Upper lobe of left lung (tissue), 6 donors: ENCODE results near the gene PDSS1. TPM values are rescaled to one million over a fixed set of nuclear protein-coding genes. Genes with fewer than 3 reads are reported as not detected.
"Not testable (repeated sequence)": the region's sequence is repeated elsewhere in the genome, so short reads cannot be mapped to it uniquely, and the experiment has no call there.

ENCODE experiments used
- ATAC-seq, 2 donors: fragments of 200-7000 bp; cut with Tn5 transposase; one replicate each; pipeline ENCODE4 v1.9.1; 2022; ENCODE audit warnings: mild to moderate bottlenecking in 2 of 2, moderate library complexity in 2 of 2; ENCODE audit not compliant: low FRiP score in 2 of 2
- DNase-seq, 2 donors: peaks; one replicate each; pipeline ENCODE4 v3.0.0-alpha.2; 2019 to 2020
- H3K27ac ChIP-seq, 4 donors: fragments of 200-600 bp; sonication (generic); one replicate each; pipeline ENCODE4 v1.5.1; 2016 to 2019
- H3K27me3 ChIP-seq, 4 donors: fragments of 200-600 bp; sonication (generic); one replicate each; pipeline ENCODE4 v1.5.1; 2017 to 2019
- H3K36me3 ChIP-seq, 4 donors: fragments of 200-600 bp; sonication (generic); one replicate each; pipeline ENCODE4 v1.5.1; 2016 to 2019
- H3K4me1 ChIP-seq, 4 donors: fragments of 200-600 bp; sonication (generic); one replicate each; pipeline ENCODE4 v1.5.1; 2018 to 2019
- H3K4me3 ChIP-seq, 4 donors: fragments of 200-600 bp; sonication (generic); one replicate each; pipeline ENCODE4 v1.5.1; 2017 to 2019; ENCODE audit warnings: mild to moderate bottlenecking in 2 of 4, moderate library complexity in 1 of 4
- H3K9me3 ChIP-seq, 4 donors: fragments of 200-600 bp; sonication (generic); one replicate each; pipeline ENCODE4 v1.5.1; 2018 to 2019
- CTCF ChIP-seq, 6 experiments: fragments of 450-650 bp in 4 of 6; fragments of 200-600 bp in 2 of 6; sonication (generic) in 2 of 6; IDR thresholded peaks; one replicate each; pipeline ENCODE4 v1.5.1; 2016 to 2019; ENCODE audit warnings: antibody characterized with exemption in 6 of 6
- EP300 ChIP-seq, 4 donors: sonication (generic); formaldehyde crosslinking; IDR thresholded peaks; one replicate each; pipeline ENCODE4 v1.5.1; 2017; ENCODE audit warnings: antibody characterized with exemption in 4 of 4, control low read depth in 2 of 4
- POLR2A ChIP-seq, 4 donors: fragments of 450-650 bp; IDR thresholded peaks; one replicate each; pipeline ENCODE4 v1.5.1; 2016 to 2017; ENCODE audit warnings: antibody characterized with exemption in 4 of 4, mild to moderate bottlenecking in 2 of 4
- POLR2AphosphoS5 ChIP-seq, 2 donors: sonication (generic); formaldehyde crosslinking; IDR thresholded peaks; one replicate each; pipeline ENCODE4 v1.5.1; 2017; ENCODE audit warnings: antibody characterized with exemption in 2 of 2
- WGBS, 2 donors: methylation state at CpG; one replicate each; pipeline ENCODE4 v1.1.5; 2017 to 2018; 5-methylcytosine and 5-hydroxymethylcytosine counted together
- total RNA-seq, 6 donors: library from RNA; depleted of rRNA in 4 of 6; stranded (reverse); fragments of >200 nt in 4 of 6; gene quantifications; one replicate each; pipeline versions ENCODE4 v1.1.0 to v1.2.1, GENCODE V29; 2016 to 2021
- donor health status: DM: no; HTN: no; CAD: no; lungs with moderate emphysema.
- donor health status: DM: no; HTN: yes; CAD: no; lungs with severe emphysema.

PDSS1 gene
- total RNA-seq, 6 donors from 2014 or later = 2.3 to 9.4 (median 5.6) TPM

GRCh38 chr10:26662864-26663263 is 34.6 kb upstream of the PDSS1 start:
- TF ChIP-seq POLR2AphosphoS5 (IDR thresholded peaks at IDR 0.05) (no peak), EP300 (IDR thresholded peaks at IDR 0.05) (no peak), POLR2A (IDR thresholded peaks at IDR 0.05) (no peak), CTCF (IDR thresholded peaks at IDR 0.05) (no peak)
- ATAC-seq = no peak
- no peak overlapping the region for H3K4me3 ChIP-seq
- H3K27me3 ChIP-seq = no peaks in the 10 kb centered on the region
- WGBS, 2 donors = 82 to 85% methylated on average over 2 of the region's 2 CpGs
- no peaks in the 10 kb centered on the region for H3K36me3 ChIP-seq
- no peaks in the 10 kb centered on the region for H3K4me1 ChIP-seq
- H3K9me3 ChIP-seq = no peaks in the 10 kb centered on the region
- no peak overlapping the region for H3K27ac ChIP-seq
- DNase-seq = no peak

- Histone ChIP-seq H3K36me3 (no peaks in the 10 kb centered on the region), H3K27me3 (no peaks in the 10 kb centered on the region), H3K4me3 (no peak overlapping the region), H3K9me3 (no peaks in the 10 kb centered on the region), H3K27ac (no peak overlapping the region), H3K4me1 (no peaks in the 10 kb centered on the region)
- TF ChIP-seq POLR2A (IDR thresholded peaks at IDR 0.05) (no peak), POLR2AphosphoS5 (IDR thresholded peaks at IDR 0.05) (no peak), CTCF (IDR thresholded peaks at IDR 0.05) (no peak), EP300 (IDR thresholded peaks at IDR 0.05) (no peak)
- no peak for ATAC-seq
- DNase-seq = no peak
- WGBS, 2 donors = 71 to 82% methylated on average over 7 of the region's 7 CpGs
Measured at GRCh38 chr10:26665080-26666048, 32.1 kb upstream of the PDSS1 start.

- Histone ChIP-seq H3K4me3 (no peak overlapping the region), H3K27ac (no peak overlapping the region), H3K4me1 (no peaks in the 10 kb centered on the region), H3K9me3 (no peaks in the 10 kb centered on the region), H3K36me3 (no peaks in the 10 kb centered on the region), H3K27me3 (no peaks in the 10 kb centered on the region)
- WGBS, 2 donors = 81 to 87% methylated on average over 1 of the region's 1 CpG
- TF ChIP-seq POLR2A (IDR thresholded peaks at IDR 0.05) = no peak
- TF ChIP-seq CTCF (IDR thresholded peaks at IDR 0.05) = no peak
- TF ChIP-seq POLR2AphosphoS5 (IDR thresholded peaks at IDR 0.05) = no peak
- no peak for TF ChIP-seq EP300 (IDR thresholded peaks at IDR 0.05)
- ATAC-seq = no peak
- DNase-seq = no peak
Measured at GRCh38 chr10:26675873-26676257, 21.6 kb upstream of the PDSS1 start.

- TF ChIP-seq EP300 (IDR thresholded peaks at IDR 0.05) (no peak), POLR2A (IDR thresholded peaks at IDR 0.05) (no peak), POLR2AphosphoS5 (IDR thresholded peaks at IDR 0.05) (no peak), CTCF (IDR thresholded peaks at IDR 0.05) (no peak)
- no peaks in the 10 kb centered on the region for H3K27me3 ChIP-seq
- H3K4me1 ChIP-seq = no peaks in the 10 kb centered on the region
- no peak overlapping the region for H3K4me3 ChIP-seq
- no peaks in the 10 kb centered on the region for H3K9me3 ChIP-seq
- no peaks in the 10 kb centered on the region for H3K36me3 ChIP-seq
- ATAC-seq = no peak
- no peak for DNase-seq
- no peak overlapping the region for H3K27ac ChIP-seq
Measured at GRCh38 chr10:26679588-26679987, 17.9 kb upstream of the PDSS1 start.

- H3K4me1 ChIP-seq = peaks cover 0 to 5% (median 0%) of the 10 kb centered on the region in 4 donors
- TF ChIP-seq POLR2A (IDR thresholded peaks at IDR 0.05) (no peak), EP300 (IDR thresholded peaks at IDR 0.05) (no peak), POLR2AphosphoS5 (IDR thresholded peaks at IDR 0.05) (no peak)
- H3K27me3 ChIP-seq = no peaks in the 10 kb centered on the region
Measured at GRCh38 chr10:26681076-26681475, 16.4 kb upstream of the PDSS1 start.

GRCh38 chr10:26681971-26682370 is 15.5 kb upstream of the PDSS1 start:
- DNase-seq = peak in 1 of 2 donors; percentile 35
- 51 to 57% methylated on average over 3 of the region's 3 CpGs for WGBS, 2 donors
- H3K4me1 ChIP-seq, H3K27ac ChIP-seq, H3K9me3 ChIP-seq, H3K4me3 ChIP-seq, H3K36me3 ChIP-seq, H3K27me3 ChIP-seq: not testable (repeated sequence)
- ATAC-seq = peak in 1 of 2 donors; percentile 90

More at GRCh38 chr10:26681076-26681475, 16.4 kb upstream of the PDSS1 start:
- H3K4me3 ChIP-seq = no peak overlapping the region
- 76 to 82% methylated on average over 1 of the region's 1 CpG for WGBS, 2 donors
- DNase-seq = no peak
- H3K36me3 ChIP-seq = no peaks in the 10 kb centered on the region
- ATAC-seq = no peak
- no peak overlapping the region for H3K27ac ChIP-seq
- no peaks in the 10 kb centered on the region for H3K9me3 ChIP-seq
